ENCODE data around the gene GALNT2.

GRCh38 chr1:230123280-230124185 lies 56.5 kb downstream of the GALNT2 start:
- no peak for TF ChIP-seq EZH2 (optimal IDR thresholded peaks at IDR 0.05; ENCODE audit: low read depth, low read length)
- no peak for TF ChIP-seq CTCF (IDR thresholded peaks at IDR 0.05; ENCODE audit: low read length)

Measured in MM.1S (cell line).